Panc1 (cell line): ENCODE results near the gene COX17. TPM values are rescaled to one million over a fixed set of nuclear protein-coding genes. Genes with fewer than 3 reads are reported as not detected.

Experiments
- ATAC-seq: fragments of 200-7000 bp; cut with Tn5 transposase; 2 replicates; pipeline ENCODE4 v1.9.1; 2020; ENCODE audit warnings: mild to moderate bottlenecking, moderate library complexity
- Bru-seq: library from RNA; stranded (reverse); fragments of 400-500 nt; gene quantifications from one replicate; lab custom pipeline; 2021; lab: Mats Ljungman, UMichigan
- BruChase-seq, 2 experiments: library from RNA; stranded (reverse); fragments of 400-500 nt; gene quantifications; one replicate each; lab custom pipeline; 2021; lab: Mats Ljungman, UMichigan
- BruUV-seq: library from RNA; stranded (reverse); fragments of 400-500 nt; replicated peaks from 2 replicates; lab custom pipeline; 2021; lab: Mats Ljungman, UMichigan
- CTCF ChIA-PET: fragments of 300-600 bp; sonication (Branson Sonifier 250); formaldehyde crosslinking; loops from one replicate; lab custom pipeline; 2022; ENCODE audit warnings: antibody characterized with exemption; lab: Charles Lee
- POLR2A ChIA-PET: fragments of 300-600 bp; sonication (Branson Sonifier 250); formaldehyde crosslinking; loops from one replicate; lab custom pipeline; 2022; ENCODE audit warnings: antibody characterized with exemption; lab: Charles Lee
- DNase-seq: peaks from one replicate; pipeline ENCODE4 v3.0.0-alpha.2; 2010; ENCODE audit warnings: low read depth, low spot score
- H3K27ac ChIP-seq: 2 replicates; pipeline ENCODE4 v1.5.1; 2011; ENCODE audit warnings: mild to moderate bottlenecking, low read length, inconsistent platforms
- H3K27me3 ChIP-seq: fragments of 200-500 bp; sonication (Bioruptor generic); 2 replicates; pipeline ENCODE4 v1.6.0; 2014; ENCODE audit warnings: low read length, inconsistent platforms; ENCODE audit not compliant: control insufficient read depth, insufficient read depth
- H3K36me3 ChIP-seq: fragments of 200-500 bp; sonication (Bioruptor generic); 2 replicates; pipeline ENCODE4 v1.5.1; 2014; ENCODE audit warnings: inconsistent platforms, mild to moderate bottlenecking, low read length, moderate library complexity; ENCODE audit not compliant: control insufficient read depth, insufficient read depth
- H3K4me1 ChIP-seq: 2 replicates; pipeline ENCODE4 v1.5.1; 2011; ENCODE audit warnings: inconsistent platforms, mild to moderate bottlenecking, low read length, moderate library complexity; ENCODE audit not compliant: control insufficient read depth, insufficient read depth
- H3K4me3 ChIP-seq, 2 experiments: 2 replicates each; pipeline ENCODE4 v1.5.1; 2011 to 2012; ENCODE audit warnings: low read depth in 2 of 2, low read length in 2 of 2, mild to moderate bottlenecking in 2 of 2, inconsistent platforms in 1 of 2, moderate library complexity in 1 of 2
- H3K9me3 ChIP-seq: fragments of 200-500 bp; sonication (Bioruptor generic); 2 replicates; pipeline ENCODE4 v1.5.1; 2014; ENCODE audit warnings: low read depth, mild to moderate bottlenecking, inconsistent platforms, low read length, moderate library complexity; ENCODE audit not compliant: control insufficient read depth, insufficient read depth
- CTCF ChIP-seq: fragments of 450-650 bp; IDR thresholded peaks from 2 replicates; pipeline ENCODE4 v1.5.1; 2017; ENCODE audit warnings: mild to moderate bottlenecking
- POLR2AphosphoS5 ChIP-seq: IDR thresholded peaks from 2 replicates; pipeline ENCODE4 v1.6.1; 2012; ENCODE audit warnings: mild to moderate bottlenecking, low read depth, low read length, moderate library complexity
- REST ChIP-seq, 2 experiments: IDR thresholded peaks; 2 replicates each; pipeline ENCODE4 v1.6.1; 2011 to 2012; ENCODE audit warnings: low read depth in 2 of 2, control low read depth in 1 of 2, low read length in 1 of 2, mild to moderate bottlenecking in 1 of 2, moderate library complexity in 1 of 2; ENCODE audit not compliant: insufficient read depth in 1 of 2
- SIN3A ChIP-seq: IDR thresholded peaks from 2 replicates; pipeline ENCODE4 v1.6.1; 2012; ENCODE audit warnings: low read depth, mild to moderate bottlenecking, low read length, moderate library complexity, borderline replicate concordance; ENCODE audit not compliant: insufficient read depth
- TCF7L2 ChIP-seq: IDR thresholded peaks from 2 replicates; pipeline ENCODE4 v1.6.1; 2011; ENCODE audit warnings: mild to moderate bottlenecking, low read depth, low read length, inconsistent platforms
- in situ Hi-C: cut with HindIII; loops from 2 replicates; pipeline ENCODE4 v1.10.0; 2016; ENCODE audit warnings: low sequenced_read_pairs, low pct_unique_long_range_greater_than_20kb
- intact Hi-C: fragments of 100-400 bp; cut with micrococcal nuclease; formaldehyde crosslinking; loops from one replicate; pipeline ENCODE4 v1.10.0; 2022; ENCODE audit not compliant: unreplicated experiment
- long read RNA-seq: library from polyadenylated mRNA; unstranded; transcript quantifications from one replicate; pipeline ENCODE4 v2.0.0, GENCODE V29; 2021; ENCODE audit not compliant: unreplicated experiment
- polyA plus RNA-seq: library from polyadenylated mRNA; unstranded; fragments of >200 nt; gene quantifications from one replicate; pipeline ENCODE4 v1.2.1, GENCODE V29; 2012; ENCODE audit warnings: missing spikeins; ENCODE audit not compliant: insufficient read length
- total RNA-seq: library from RNA; stranded (reverse); gene quantifications from one replicate; pipeline ENCODE4 v1.2.1, GENCODE V29; 2021; ENCODE audit not compliant: unreplicated experiment

The COX17 gene
- total RNA-seq (81.6 TPM), Bru-seq, nascent RNA (percentile 91 among the genes with signal in this experiment), BruChase-seq, experiment 1, labeled RNA remaining after a 2-hour chase (percentile 75 among the genes with signal in this experiment), BruChase-seq, experiment 2, labeled RNA remaining after a 6-hour chase (percentile 73 among the genes with signal in this experiment)
- 81.9 TPM for polyA plus RNA-seq
- long read RNA-seq, transcript COX17-207 (2 exons, 565 nt), result minor isoform, 70 of 174 reads
- long read RNA-seq, transcript COX17-201 (3 exons, 684 nt), result major isoform, 99 of 174 reads
- long read RNA-seq, partial matches to known transcripts, result 0 of 174 reads
- long read RNA-seq, other reads (novel, unspliced or antisense), result 3 of 174 reads

GRCh38 chr3:119676771-119677640 lies at the start of gene COX17:
COX17 (minus strand) TSS chr3:119677406; CDS start chr3:119677310, 96 bp downstream.
- POLR2A ChIA-PET, result interaction anchor here (0.7 kb wide), 1 partner anchor 1091 kb away, joined by 6 read pairs; no protein-coding TSS in a partner anchor

GRCh38 chr3:119726909-119727308 lies 49.7 kb upstream of the COX17 start:
- DNase-seq, result no peak
- TF ChIP-seq TCF7L2 (no peak), POLR2AphosphoS5 (no peak), CTCF (no peak), SIN3A (no peak), REST (IDR thresholded peaks at IDR 0.05; ENCODE audit: insufficient read depth in 1 of 2, low read depth in 2 of 2, low read length in 1 of 2) (no peak)
- CTCF ChIA-PET, result no interaction called here
- Histone ChIP-seq H3K9me3 (no peaks in the 10 kb centered on the region), H3K4me1 (no peaks in the 10 kb centered on the region), H3K27me3 (peaks cover 2% of the 10 kb centered on the region; the same call in 1 of the 2 replicates), H3K27ac (no peak overlapping the region), H3K4me3 (no peak overlapping the region), H3K36me3 (no peaks in the 10 kb centered on the region)
- intact Hi-C loops (no loop called here), in situ Hi-C loops (no loop called here)
- POLR2A ChIA-PET, result no interaction called here
- BruUV-seq, result no TSS peak
- no peak for ATAC-seq

More at GRCh38 chr3:119676771-119677640, at the start of gene COX17:
- no TSS peak for BruUV-seq
- DNase-seq (peak; percentile 84), ATAC-seq (peak; percentile 96)
- Histone ChIP-seq H3K27me3 (no peaks in the 10 kb centered on the region), H3K27ac (peak within 1 kb of the TSS; percentile 98), H3K36me3 (peaks cover 14% of the 10 kb centered on the region), H3K9me3 (no peaks in the 10 kb centered on the region), H3K4me3 (peak within 1 kb of the TSS; percentile 76 to 78), H3K4me1 (peaks cover 13% of the 10 kb centered on the region)
- CTCF ChIA-PET, result no interaction called here
- intact Hi-C loops, result no loop called here
- TF ChIP-seq POLR2AphosphoS5, result 0 out of 2 replicates have a peak, but pooled peaks have one; percentile 65
- TF ChIP-seq TCF7L2, result no peak
- 0 out of 2 replicates have a peak, but pooled peaks have one; percentile 69 for TF ChIP-seq SIN3A
- in situ Hi-C loops, result no loop called here
